Adrenal gland (tissue), 12 donors: ENCODE measurements around the gene BMPR2. TPM values are rescaled to one million over a fixed set of nuclear protein-coding genes. Genes with fewer than 3 reads are reported as not detected.

Source experiments
- DNase-seq, 7 donors: peaks; one replicate each; pipeline ENCODE4 v3.0.0-alpha.2; 2019 to 2020
- H3K27ac ChIP-seq, 5 donors: fragments of 200-600 bp; sonication (generic) in 4 of 5; 1 replicate in 3 of 5; 2 replicates in 2 of 5; pipeline versions ENCODE4 v1.5.1 to v1.8.0; 2016 to 2020; ENCODE audit warnings: mild to moderate bottlenecking in 1 of 5
- H3K27me3 ChIP-seq: fragments of 200-600 bp; 2 replicates; pipeline ENCODE4 v1.8.0; 2021
- H3K36me3 ChIP-seq, 2 donors: fragments of 200-600 bp; replicated peaks in 1 of 2; 1 replicate in 1 of 2; 2 replicates in 1 of 2; pipeline versions ENCODE4 v1.5.1 to v1.8.0; 2018 to 2022
- H3K4me1 ChIP-seq, 2 donors: fragments of 200-600 bp; replicated peaks in 1 of 2; 1 replicate in 1 of 2; 2 replicates in 1 of 2; pipeline versions ENCODE4 v1.5.1 to v1.8.0; 2018 to 2021
- H3K4me3 ChIP-seq, 4 donors: fragments of 200-600 bp; sonication (generic) in 3 of 4; one replicate each; pipeline ENCODE4 v1.5.1; 2016 to 2018
- H3K9me3 ChIP-seq, 3 donors: fragments of 200-600 bp; sonication (generic) in 1 of 3; replicated peaks in 1 of 3; 1 replicate in 2 of 3; 2 replicates in 1 of 3; pipeline versions ENCODE4 v1.5.1 to v1.8.0; 2016 to 2021
- POLR2A ChIP-seq, 2 donors: fragments of 450-650 bp; IDR thresholded peaks; one replicate each; pipeline ENCODE4 v1.6.1; 2017; ENCODE audit warnings: antibody characterized with exemption in 2 of 2, mild to moderate bottlenecking in 2 of 2, moderate library complexity in 1 of 2
- WGBS, 4 donors: extraction: QIAGEN DNeasy Blood & Tissue Kit in 2 of 4; methylation state at CpG; one replicate each; pipeline versions ENCODE4 v1.1.5 to v1.1.7; 2013 to 2017; 5-methylcytosine and 5-hydroxymethylcytosine counted together
- intact Hi-C, 2 donors: fragments of 100-400 bp; cut with DNase I; formaldehyde crosslinking; loops; one replicate each; pipeline versions ENCODE4 v1.14.1 to v1.15.0; 2022 to 2023
- polyA plus RNA-seq, 3 donors: library from polyadenylated mRNA; stranded (reverse); fragments of 200-250 nt in 2 of 3; fragments of 350-450 nt in 1 of 3; fragmentation: Illumina TruSeq in 1 of 3; extraction: RNeasy Lipid Tissue Mini Kit (QIAGEN cat#74804) in 1 of 3; gene quantifications; one replicate each; pipeline ENCODE4 v1.2.3, GENCODE V29; 2013 to 2014
- total RNA-seq, 9 donors: library from RNA; depleted of rRNA in 4 of 9; stranded (reverse); fragments of >200 nt in 4 of 9; fragments of 120-200 nt in 1 of 9; fragmentation: NEBNext Ultra II Directional in 1 of 9; extraction: Animal tissue kit (Norgen Biotek cat#: 25700) in 1 of 9; gene quantifications; one replicate each; pipeline versions ENCODE4 v1.1.0 to v1.2.4, GENCODE V29; 2013 to 2023
- TF ChIP-seq, protein P1 (sequence below), 6 experiments: fragments of 450-650 bp in 4 of 6; fragments of 200-600 bp in 2 of 6; sonication (generic) in 1 of 6; IDR thresholded peaks; 1 replicate in 5 of 6; 2 replicates in 1 of 6; pipeline versions ENCODE4 v1.5.1 to v1.8.0; 2016 to 2021; ENCODE audit warnings: antibody characterized with exemption in 6 of 6, mild to moderate bottlenecking in 2 of 6, moderate library complexity in 1 of 6
- donor health status: healthy with polysubstance abuse.
- donor health status: Bipolar disorder and iron deficiency.
- donor health status: DM: yes; HTN: yes; CAD: no.
- donor health status: DM: no; HTN: no; CAD: no.
- donor health status: DM: no; HTN: no; CAD: no.
- donor health status: DM: yes; HTN: yes; CAD: no.

Gene BMPR2
- total and polyA plus RNA-seq, 12 donors: 7.7 to 123 (median 85.7) TPM

- no peaks in the 10 kb centered on the region for H3K9me3 ChIP-seq
- no peak for DNase-seq
- H3K4me3 ChIP-seq: no peak overlapping the region
- no peak for TF ChIP-seq POLR2A (IDR thresholded peaks at IDR 0.05)
- TF ChIP-seq, protein P1, sequence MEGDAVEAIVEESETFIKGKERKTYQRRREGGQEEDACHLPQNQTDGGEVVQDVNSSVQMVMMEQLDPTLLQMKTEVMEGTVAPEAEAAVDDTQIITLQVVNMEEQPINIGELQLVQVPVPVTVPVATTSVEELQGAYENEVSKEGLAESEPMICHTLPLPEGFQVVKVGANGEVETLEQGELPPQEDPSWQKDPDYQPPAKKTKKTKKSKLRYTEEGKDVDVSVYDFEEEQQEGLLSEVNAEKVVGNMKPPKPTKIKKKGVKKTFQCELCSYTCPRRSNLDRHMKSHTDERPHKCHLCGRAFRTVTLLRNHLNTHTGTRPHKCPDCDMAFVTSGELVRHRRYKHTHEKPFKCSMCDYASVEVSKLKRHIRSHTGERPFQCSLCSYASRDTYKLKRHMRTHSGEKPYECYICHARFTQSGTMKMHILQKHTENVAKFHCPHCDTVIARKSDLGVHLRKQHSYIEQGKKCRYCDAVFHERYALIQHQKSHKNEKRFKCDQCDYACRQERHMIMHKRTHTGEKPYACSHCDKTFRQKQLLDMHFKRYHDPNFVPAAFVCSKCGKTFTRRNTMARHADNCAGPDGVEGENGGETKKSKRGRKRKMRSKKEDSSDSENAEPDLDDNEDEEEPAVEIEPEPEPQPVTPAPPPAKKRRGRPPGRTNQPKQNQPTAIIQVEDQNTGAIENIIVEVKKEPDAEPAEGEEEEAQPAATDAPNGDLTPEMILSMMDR (IDR thresholded peaks at IDR 0.05): no peak
- H3K27ac ChIP-seq: no peak overlapping the region
- peaks cover 11 to 34% of the 10 kb centered on the region in 2 donors for H3K4me1 ChIP-seq
- intact Hi-C loops: no loop called here
- no peaks in the 10 kb centered on the region for H3K27me3 ChIP-seq
- H3K36me3 ChIP-seq: no peaks in the 10 kb centered on the region
- 81 to 85% (median 83%) methylated on average over 8 of the region's 8 CpGs for WGBS, 4 donors
Observed at GRCh38 chr2:202426751-202427150, 50.6 kb downstream of the BMPR2 start.

DNA sequence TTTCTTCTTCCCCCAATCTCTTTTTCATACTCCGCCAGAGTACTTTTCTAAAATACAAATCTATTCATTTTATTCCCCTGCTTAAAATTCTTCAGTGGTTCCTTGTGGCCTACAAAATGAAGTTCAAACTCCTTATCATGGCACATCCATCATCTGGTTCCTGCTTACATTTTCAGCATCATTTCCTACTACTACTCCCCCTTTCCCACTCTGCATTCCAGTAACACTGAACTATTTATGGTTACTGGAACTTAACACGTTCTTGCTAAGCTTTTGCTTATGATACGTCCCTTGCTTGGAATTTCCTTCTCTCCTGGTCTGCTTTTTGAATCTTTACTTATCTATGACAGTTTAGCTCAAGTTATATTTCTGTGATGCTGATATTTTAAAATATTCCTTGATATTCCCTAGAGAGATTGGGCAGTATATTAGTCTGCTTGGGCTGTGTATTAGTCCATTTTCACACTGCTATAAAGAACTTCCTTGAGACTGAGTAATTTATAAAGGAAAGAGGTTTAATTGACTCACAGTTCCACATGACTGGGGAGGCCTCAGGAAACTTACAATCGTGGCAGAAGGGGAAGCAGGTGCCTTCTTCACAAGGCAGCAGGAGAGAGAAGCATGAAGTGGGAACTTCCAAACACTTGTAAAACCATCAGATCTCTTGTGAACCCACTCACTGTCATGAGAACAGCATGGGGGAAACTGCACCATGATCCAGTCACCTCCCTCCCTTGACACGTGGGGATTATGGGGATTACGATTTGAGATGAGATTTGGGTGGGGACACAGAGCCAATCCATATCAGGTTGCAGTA, 53.2 kb downstream of the BMPR2 start:
- TF ChIP-seq, protein P1 (IDR thresholded peaks at IDR 0.05): no peak
- no peak for TF ChIP-seq POLR2A (IDR thresholded peaks at IDR 0.05)
- no peaks in the 10 kb centered on the region for H3K27me3 ChIP-seq
- intact Hi-C loops: no loop called here
- H3K9me3 ChIP-seq: no peaks in the 10 kb centered on the region
- peaks cover 16 to 46% of the 10 kb centered on the region in 2 donors for H3K4me1 ChIP-seq
- 64 to 68% (median 66%) methylated on average over 6 of the region's 6 CpGs for WGBS, 4 donors
- H3K4me3 ChIP-seq: no peak overlapping the region
- DNase-seq: no peak
- peak overlapping the region in 4 of 5 donors; percentile 42 to 87 (median 59) for H3K27ac ChIP-seq
- no peaks in the 10 kb centered on the region for H3K36me3 ChIP-seq

DNA sequence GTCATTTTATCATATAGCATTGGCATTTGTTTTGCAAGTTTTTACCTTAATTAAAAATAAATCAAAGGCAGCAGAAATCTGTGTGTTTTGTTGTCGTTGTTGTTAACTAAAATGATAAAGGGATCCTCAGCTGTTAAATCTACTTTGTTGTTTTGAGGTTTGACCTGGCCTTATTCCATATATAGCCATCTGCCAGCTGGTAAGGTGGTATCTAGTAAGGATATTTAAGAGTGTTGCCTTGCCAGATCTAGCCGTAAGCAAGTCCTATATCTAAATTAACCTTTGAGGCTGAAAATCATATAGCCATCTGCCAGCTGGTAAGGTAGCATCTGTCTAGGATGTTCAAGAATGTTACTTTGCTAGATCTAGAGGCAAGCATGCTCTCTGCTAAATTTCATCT, 56.6 kb downstream of the BMPR2 start:
- Histone ChIP-seq H3K27me3 (no peaks in the 10 kb centered on the region), H3K4me1 (peaks cover 18 to 60% of the 10 kb centered on the region in 2 donors), H3K9me3 (no peaks in the 10 kb centered on the region), H3K4me3 (no peak overlapping the region), H3K27ac (no peak overlapping the region), H3K36me3 (no peaks in the 10 kb centered on the region)
- 77 to 90% (median 80%) methylated on average over 2 of the region's 2 CpGs for WGBS, 4 donors
- TF ChIP-seq, protein P1 (IDR thresholded peaks at IDR 0.05): no peak
- TF ChIP-seq POLR2A (IDR thresholded peaks at IDR 0.05): no peak
- no peak for DNase-seq
- intact Hi-C loops: loop anchor here in 1 of 2 donors (10.0 kb wide), 1 partner anchor 48 kb away; no protein-coding TSS in a partner anchor

- H3K36me3 ChIP-seq: no peaks in the 10 kb centered on the region
- peak in 3 of 7 donors; percentile 21 to 27 (median 22) for DNase-seq
- no peaks in the 10 kb centered on the region for H3K27me3 ChIP-seq
- no peak overlapping the region for H3K4me3 ChIP-seq
- TF ChIP-seq, protein P1 (IDR thresholded peaks at IDR 0.05): no peak
- TF ChIP-seq POLR2A (IDR thresholded peaks at IDR 0.05): no peak
- intact Hi-C loops: loop anchor here in 1 of 2 donors (10.0 kb wide), 1 partner anchor 50 kb away; no protein-coding TSS in a partner anchor
- peaks cover 18 to 45% of the 10 kb centered on the region in 2 donors for H3K4me1 ChIP-seq
- WGBS, 4 donors: 40 to 62% (median 53%) methylated on average over 1 of the region's 1 CpG
- H3K27ac ChIP-seq: peak overlapping the region in 1 of 5 donors; percentile 27
- H3K9me3 ChIP-seq: no peaks in the 10 kb centered on the region
Observed at GRCh38 chr2:202434472-202434871, 58.3 kb downstream of the BMPR2 start.
